ENCODE measurements around the gene ZNF827. TPM values are rescaled to one million over a fixed set of nuclear protein-coding genes. Genes with fewer than 3 reads are reported as not detected.

The ZNF827 gene
- total and polyA plus RNA-seq, 4 donors, result 2.6 to 29.2 (median 12.3) TPM

DNA sequence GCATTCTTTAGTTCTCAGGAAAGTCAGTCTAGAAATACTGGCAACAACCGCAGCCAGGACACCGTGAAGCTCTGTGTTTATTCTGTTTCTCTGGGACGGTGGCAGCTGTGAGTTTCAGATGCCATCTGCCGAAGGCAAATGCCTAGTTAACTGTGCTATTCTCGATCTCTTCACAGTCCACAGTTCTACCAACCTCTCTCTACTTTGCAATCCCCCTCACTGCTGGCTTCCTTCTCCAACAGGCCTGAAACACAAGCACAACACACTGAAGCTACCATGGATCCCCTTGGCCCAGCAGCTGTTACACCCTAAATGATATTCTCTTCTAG lies 118.8 kb downstream of the ZNF827 start:
- Histone ChIP-seq H3K27ac (ENCODE audit: low read depth in 1 of 2, low read length in 2 of 2) (no peak overlapping the region), H3K36me3 (ENCODE audit: control insufficient read depth in 1 of 2, insufficient read depth in 2 of 2, low read length in 1 of 2) (no peaks in the 10 kb centered on the region), H3K4me1 (ENCODE audit: control insufficient read depth in 1 of 2, insufficient read depth in 2 of 2, low read length in 2 of 2) (peaks cover 0 to 3% of the 10 kb centered on the region in 2 donors), H3K27me3 (ENCODE audit: control insufficient read depth in 1 of 2, insufficient read depth in 2 of 2, low read length in 1 of 2) (no peaks in the 10 kb centered on the region), H3K9me3 (ENCODE audit: control insufficient read depth, low read length) (no peaks in the 10 kb centered on the region), H3K4me3 (ENCODE audit: low read length in 2 of 2) (no peak overlapping the region)
- ATAC-seq (ENCODE audit: low FRiP score) (no peak), DNase-seq (no peak)
- intact Hi-C loops (cut with DNase I), result no loop called here
- WGBS, 2 donors, result 13 to 14% methylated on average over 5 of the region's 5 CpGs

DNA sequence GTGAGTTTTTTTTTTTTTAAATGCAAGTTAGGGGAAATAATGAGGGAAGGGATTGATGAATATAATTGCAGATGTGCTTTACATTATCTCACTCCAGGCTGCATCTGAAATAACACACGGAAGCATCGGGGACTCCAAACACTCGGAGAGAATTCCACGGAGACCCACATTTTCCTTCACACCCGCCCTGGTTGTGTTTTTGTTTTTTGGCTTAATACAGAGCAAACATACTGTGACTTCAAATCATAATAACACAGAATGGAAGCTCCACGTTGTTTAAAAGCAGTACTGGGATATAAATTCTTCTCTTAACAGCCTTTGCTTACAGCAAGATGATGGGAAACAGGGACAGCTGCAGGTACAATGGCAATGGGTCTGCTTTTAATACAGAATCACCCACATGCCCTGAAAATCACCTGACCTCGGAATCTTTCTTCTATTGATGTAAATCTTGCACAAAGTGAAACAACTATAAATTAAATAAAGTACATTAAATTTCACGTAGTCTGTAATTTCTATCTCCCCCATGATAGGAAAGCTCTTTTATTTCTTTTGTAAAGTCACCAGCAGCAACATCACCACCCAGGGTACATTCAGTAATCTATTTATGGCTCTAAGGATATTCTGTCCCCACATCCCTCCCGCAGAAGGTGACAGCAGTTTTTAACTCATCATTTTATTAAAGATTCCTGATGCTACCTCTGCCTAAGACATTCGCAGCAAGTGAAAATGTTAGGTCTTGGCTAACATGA lies 119.3 kb downstream of the ZNF827 start:
- Histone ChIP-seq H3K27ac (ENCODE audit: low read depth in 1 of 2, low read length in 2 of 2) (no peak overlapping the region), H3K36me3 (ENCODE audit: control insufficient read depth in 1 of 2, insufficient read depth in 2 of 2, low read length in 1 of 2) (no peaks in the 10 kb centered on the region), H3K9me3 (ENCODE audit: control insufficient read depth, low read length) (no peaks in the 10 kb centered on the region), H3K27me3 (ENCODE audit: control insufficient read depth in 1 of 2, insufficient read depth in 2 of 2, low read length in 1 of 2) (no peaks in the 10 kb centered on the region), H3K4me3 (ENCODE audit: low read length in 2 of 2) (no peak overlapping the region), H3K4me1 (ENCODE audit: control insufficient read depth in 1 of 2, insufficient read depth in 2 of 2, low read length in 2 of 2) (peaks cover 0 to 3% of the 10 kb centered on the region in 2 donors)
- WGBS, 2 donors, result 61 to 66% methylated on average over 10 of the region's 10 CpGs
- intact Hi-C loops (cut with DNase I), result no loop called here
- DNase-seq (no peak), ATAC-seq (ENCODE audit: low FRiP score) (no peak)

DNA sequence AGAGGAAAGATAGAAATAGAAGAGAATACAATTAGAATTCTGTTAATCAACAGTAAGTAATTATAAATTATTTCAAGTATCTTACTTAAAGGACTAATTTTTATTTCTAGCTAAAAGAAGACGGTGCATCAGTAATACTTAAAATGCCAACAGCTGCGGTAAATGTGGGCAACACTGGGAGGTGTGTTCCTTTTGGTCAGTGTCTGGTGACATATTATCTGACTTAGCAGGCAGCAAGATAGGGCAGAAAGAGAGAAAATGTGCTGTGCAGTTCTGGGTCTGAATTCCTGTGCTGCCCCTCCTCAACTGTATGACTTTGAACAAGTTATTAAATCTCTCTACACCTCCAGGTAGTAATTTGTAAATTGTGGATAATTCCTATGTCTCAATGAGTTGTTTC lies 120.6 kb downstream of the ZNF827 start:
- Histone ChIP-seq H3K4me3 (ENCODE audit: low read length in 2 of 2) (no peak overlapping the region), H3K27ac (ENCODE audit: low read depth in 1 of 2, low read length in 2 of 2) (no peak overlapping the region), H3K4me1 (ENCODE audit: control insufficient read depth in 1 of 2, insufficient read depth in 2 of 2, low read length in 2 of 2) (peaks cover 0 to 3% of the 10 kb centered on the region in 2 donors), H3K27me3 (ENCODE audit: control insufficient read depth in 1 of 2, insufficient read depth in 2 of 2, low read length in 1 of 2) (no peaks in the 10 kb centered on the region), H3K9me3 (ENCODE audit: control insufficient read depth, low read length) (no peaks in the 10 kb centered on the region), H3K36me3 (ENCODE audit: control insufficient read depth in 1 of 2, insufficient read depth in 2 of 2, low read length in 1 of 2) (no peaks in the 10 kb centered on the region)
- DNase-seq, result no peak
- intact Hi-C loops (cut with DNase I), result no loop called here
- WGBS, 2 donors, result 97 to 100% methylated on average over 2 of the region's 2 CpGs
- no peak for ATAC-seq (ENCODE audit: low FRiP score)

GRCh38 chr4:145816091-145816490 lies 122.5 kb downstream of the ZNF827 start:
- H3K27me3 ChIP-seq (ENCODE audit: control insufficient read depth in 1 of 2, insufficient read depth in 2 of 2, low read length in 1 of 2), result no peaks in the 10 kb centered on the region
- DNase-seq, result no peak
- H3K27ac ChIP-seq (ENCODE audit: low read depth in 1 of 2, low read length in 2 of 2), result no peak overlapping the region
- no peak for ATAC-seq (ENCODE audit: low FRiP score)
- 98% methylated on average over 3 of the region's 3 CpGs for WGBS, 2 donors
- peaks cover 0 to 3% of the 10 kb centered on the region in 2 donors for H3K4me1 ChIP-seq (ENCODE audit: control insufficient read depth in 1 of 2, insufficient read depth in 2 of 2, low read length in 2 of 2)
- no peak overlapping the region for H3K4me3 ChIP-seq (ENCODE audit: low read length in 2 of 2)
- no peaks in the 10 kb centered on the region for H3K36me3 ChIP-seq (ENCODE audit: control insufficient read depth in 1 of 2, insufficient read depth in 2 of 2, low read length in 1 of 2)
- intact Hi-C loops (cut with DNase I), result no loop called here
- H3K9me3 ChIP-seq (ENCODE audit: control insufficient read depth, low read length), result no peaks in the 10 kb centered on the region

DNA sequence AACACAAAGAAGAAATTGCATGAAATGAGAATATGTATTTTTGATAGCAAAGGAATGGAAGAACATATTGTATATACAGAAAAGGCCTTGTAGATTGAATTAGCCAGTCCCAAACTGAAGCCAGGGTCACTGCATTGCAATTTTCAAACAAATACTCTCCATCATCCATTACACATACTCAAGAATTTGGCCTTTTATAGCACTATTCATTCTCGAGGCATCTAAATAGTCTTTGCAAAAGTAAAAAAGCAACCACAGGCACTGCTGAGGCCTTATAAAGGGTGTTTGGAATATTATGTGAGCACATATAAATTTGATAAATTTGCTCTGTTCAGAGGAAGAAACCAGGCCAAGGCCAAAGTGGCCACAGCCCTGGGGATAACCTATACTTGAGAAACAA lies 123.0 kb downstream of the ZNF827 start:
- ATAC-seq (ENCODE audit: low FRiP score), result no peak
- no peak for DNase-seq
- Histone ChIP-seq H3K36me3 (ENCODE audit: control insufficient read depth in 1 of 2, insufficient read depth in 2 of 2, low read length in 1 of 2) (no peaks in the 10 kb centered on the region), H3K4me1 (ENCODE audit: control insufficient read depth in 1 of 2, insufficient read depth in 2 of 2, low read length in 2 of 2) (peaks cover 0 to 3% of the 10 kb centered on the region in 2 donors), H3K4me3 (ENCODE audit: low read length in 2 of 2) (no peak overlapping the region), H3K27me3 (ENCODE audit: control insufficient read depth in 1 of 2, insufficient read depth in 2 of 2, low read length in 1 of 2) (no peaks in the 10 kb centered on the region), H3K27ac (ENCODE audit: low read depth in 1 of 2, low read length in 2 of 2) (no peak overlapping the region), H3K9me3 (ENCODE audit: control insufficient read depth, low read length) (no peaks in the 10 kb centered on the region)
- 13 to 20% methylated on average over 1 of the region's 1 CpG for WGBS, 2 donors
- intact Hi-C loops (cut with DNase I), result no loop called here

GRCh38 chr4:145815027-145815612 lies 123.5 kb downstream of the ZNF827 start:
- H3K4me3 ChIP-seq (ENCODE audit: low read length in 2 of 2), result no peak overlapping the region
- no peaks in the 10 kb centered on the region for H3K9me3 ChIP-seq (ENCODE audit: control insufficient read depth, low read length)
- H3K36me3 ChIP-seq (ENCODE audit: control insufficient read depth in 1 of 2, insufficient read depth in 2 of 2, low read length in 1 of 2), result no peaks in the 10 kb centered on the region
- peaks cover 0 to 3% of the 10 kb centered on the region in 2 donors for H3K4me1 ChIP-seq (ENCODE audit: control insufficient read depth in 1 of 2, insufficient read depth in 2 of 2, low read length in 2 of 2)
- intact Hi-C loops (cut with DNase I), result no loop called here
- H3K27ac ChIP-seq (ENCODE audit: low read depth in 1 of 2, low read length in 2 of 2), result no peak overlapping the region
- 98 to 100% methylated on average over 1 of the region's 1 CpG for WGBS, 2 donors
- H3K27me3 ChIP-seq (ENCODE audit: control insufficient read depth in 1 of 2, insufficient read depth in 2 of 2, low read length in 1 of 2), result no peaks in the 10 kb centered on the region
- DNase-seq (no peak), ATAC-seq (ENCODE audit: low FRiP score) (no peak)

DNA sequence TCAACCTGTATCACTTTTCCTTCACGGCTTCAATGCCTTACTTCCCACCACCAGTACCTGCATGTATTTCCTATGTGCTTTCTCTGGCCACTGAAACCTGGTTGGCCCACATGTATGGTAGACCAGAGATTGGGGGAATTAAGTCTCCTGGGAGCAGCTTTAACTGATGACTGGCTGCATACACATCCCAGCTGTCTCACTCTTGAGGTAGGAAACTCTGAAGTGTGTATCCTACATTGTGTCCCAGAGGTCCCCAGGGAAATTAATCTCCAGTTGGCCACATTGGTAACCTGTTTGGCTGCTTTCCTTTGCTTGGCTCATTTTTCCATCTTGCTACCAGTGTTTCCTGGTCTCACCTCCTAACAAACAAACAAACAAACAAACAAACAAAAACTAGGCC lies 124.4 kb downstream of the ZNF827 start:
- no peaks in the 10 kb centered on the region for H3K4me1 ChIP-seq (ENCODE audit: control insufficient read depth in 1 of 2, insufficient read depth in 2 of 2, low read length in 2 of 2)
- H3K4me3 ChIP-seq (ENCODE audit: low read length in 2 of 2), result no peak overlapping the region
- no peak overlapping the region for H3K27ac ChIP-seq (ENCODE audit: low read depth in 1 of 2, low read length in 2 of 2)
- no peaks in the 10 kb centered on the region for H3K36me3 ChIP-seq (ENCODE audit: control insufficient read depth in 1 of 2, insufficient read depth in 2 of 2, low read length in 1 of 2)
- intact Hi-C loops (cut with DNase I), result no loop called here
- no peak for DNase-seq
- 100% methylated on average over 1 of the region's 1 CpG for WGBS, 2 donors
- H3K27me3 ChIP-seq (ENCODE audit: control insufficient read depth in 1 of 2, insufficient read depth in 2 of 2, low read length in 1 of 2), result no peaks in the 10 kb centered on the region
- no peak for ATAC-seq (ENCODE audit: low FRiP score)
- no peaks in the 10 kb centered on the region for H3K9me3 ChIP-seq (ENCODE audit: control insufficient read depth, low read length)

- Histone ChIP-seq H3K4me1 (ENCODE audit: control insufficient read depth in 1 of 2, insufficient read depth in 2 of 2, low read length in 2 of 2) (no peaks in the 10 kb centered on the region), H3K27ac (ENCODE audit: low read depth in 1 of 2, low read length in 2 of 2) (no peak overlapping the region), H3K9me3 (ENCODE audit: control insufficient read depth, low read length) (no peaks in the 10 kb centered on the region), H3K4me3 (ENCODE audit: low read length in 2 of 2) (no peak overlapping the region), H3K27me3 (ENCODE audit: control insufficient read depth in 1 of 2, insufficient read depth in 2 of 2, low read length in 1 of 2) (no peaks in the 10 kb centered on the region), H3K36me3 (ENCODE audit: control insufficient read depth in 1 of 2, insufficient read depth in 2 of 2, low read length in 1 of 2) (no peaks in the 10 kb centered on the region)
- DNase-seq (no peak), ATAC-seq (ENCODE audit: low FRiP score) (no peak)
- WGBS, 2 donors, result 94 to 95% methylated on average over 8 of the region's 8 CpGs
- intact Hi-C loops (cut with DNase I), result no loop called here
Measured at GRCh38 chr4:145812919-145813318, 125.7 kb downstream of the ZNF827 start.

- Histone ChIP-seq H3K36me3 (ENCODE audit: control insufficient read depth in 1 of 2, insufficient read depth in 2 of 2, low read length in 1 of 2) (no peaks in the 10 kb centered on the region), H3K9me3 (ENCODE audit: control insufficient read depth, low read length) (no peaks in the 10 kb centered on the region), H3K27me3 (ENCODE audit: control insufficient read depth in 1 of 2, insufficient read depth in 2 of 2, low read length in 1 of 2) (no peaks in the 10 kb centered on the region), H3K4me1 (ENCODE audit: control insufficient read depth in 1 of 2, insufficient read depth in 2 of 2, low read length in 2 of 2) (peaks cover 0 to 4% of the 10 kb centered on the region in 2 donors), H3K4me3 (ENCODE audit: low read length in 2 of 2) (no peak overlapping the region), H3K27ac (ENCODE audit: low read depth in 1 of 2, low read length in 2 of 2) (no peak overlapping the region)
- no peak for DNase-seq
- WGBS, 2 donors, result 75 to 77% methylated on average over 3 of the region's 3 CpGs
- no peak for ATAC-seq (ENCODE audit: low FRiP score)
- intact Hi-C loops (cut with DNase I), result loop anchor here in 1 of 2 donors (10.0 kb wide), 2 partner anchors 74 to 184 kb away; no protein-coding TSS in a partner anchor
Measured at GRCh38 chr4:145808848-145809512, 129.6 kb downstream of the ZNF827 start.

Measured in aorta (tissue), 5 donors.